Ascending aorta (tissue), 2 donors: Measurements from ENCODE around the gene CUZD1. TPM values are rescaled to one million over a fixed set of nuclear protein-coding genes. Genes with fewer than 3 reads are reported as not detected.
"Not testable (repeated sequence)": the region's sequence is repeated elsewhere in the genome, so short reads cannot be mapped to it uniquely, and the experiment has no call there.

Experiments used
- DNase-seq, 2 donors: peaks; one replicate each; pipeline ENCODE4 v3.0.0-alpha.2; 2019; ENCODE audit warnings: low spot score in 2 of 2
- H3K27ac ChIP-seq, 2 donors: fragments of 200-600 bp; sonication (generic); one replicate each; pipeline ENCODE4 v1.5.1; 2016 to 2017; ENCODE audit warnings: mild to moderate bottlenecking in 1 of 2
- H3K27me3 ChIP-seq: fragments of 200-600 bp; sonication (generic); one replicate; pipeline ENCODE4 v1.5.1; 2017
- H3K36me3 ChIP-seq, 2 donors: fragments of 200-600 bp; sonication (generic); one replicate each; pipeline ENCODE4 v1.5.1; 2016
- H3K4me1 ChIP-seq, 2 donors: fragments of 200-600 bp; sonication (generic); one replicate each; pipeline ENCODE4 v1.5.1; 2016 to 2017; ENCODE audit warnings: mild to moderate bottlenecking in 1 of 2
- H3K4me3 ChIP-seq, 2 donors: fragments of 200-600 bp; sonication (generic); one replicate each; pipeline ENCODE4 v1.5.1; 2016 to 2017; ENCODE audit warnings: mild to moderate bottlenecking in 1 of 2
- H3K9me3 ChIP-seq, 2 donors: fragments of 200-600 bp; sonication (generic); one replicate each; pipeline ENCODE4 v1.5.1; 2016
- CTCF ChIP-seq, 3 experiments: fragments of 200-600 bp in 2 of 3; fragments of 450-650 bp in 1 of 3; sonication (generic) in 2 of 3; IDR thresholded peaks; one replicate each; pipeline ENCODE4 v1.5.1; 2016 to 2019; ENCODE audit warnings: antibody characterized with exemption in 3 of 3, mild to moderate bottlenecking in 1 of 3, moderate library complexity in 1 of 3
- intact Hi-C: fragments of 100-400 bp; cut with DNase I; formaldehyde crosslinking; loops from one replicate; pipeline ENCODE4 v1.15.1; 2023
- total RNA-seq: library from RNA; depleted of rRNA; stranded (reverse); fragments of >200 nt; gene quantifications from one replicate; pipeline ENCODE4 v1.1.0, GENCODE V29; 2016

The CUZD1 gene
- total RNA-seq, 1 donor from 2014 or later: not detected

GRCh38 chr10:122878799-122879338 lies 33.2 kb upstream of the CUZD1 start:
- H3K27ac ChIP-seq: peak overlapping the region in 1 of 2 donors; percentile 24
- intact Hi-C loops: no loop called here
- TF ChIP-seq CTCF (IDR thresholded peaks at IDR 0.05): no peak

GRCh38 chr10:122877264-122877663 lies 31.6 kb upstream of the CUZD1 start:
- TF ChIP-seq CTCF (IDR thresholded peaks at IDR 0.05): no peak
- Histone ChIP-seq H3K9me3 (no peaks in the 10 kb centered on the region), H3K27me3 (no peaks in the 10 kb centered on the region), H3K4me1 (peaks cover 0 to 2% of the 10 kb centered on the region in 2 donors), H3K4me3 (no peak overlapping the region), H3K27ac (no peak overlapping the region), H3K36me3 (no peaks in the 10 kb centered on the region)
- DNase-seq: no peak
- intact Hi-C loops: no loop called here

More at GRCh38 chr10:122878799-122879338, 33.2 kb upstream of the CUZD1 start:
- Histone ChIP-seq H3K9me3 (no peaks in the 10 kb centered on the region), H3K27me3 (no peaks in the 10 kb centered on the region), H3K4me1 (peaks cover 0 to 2% of the 10 kb centered on the region in 2 donors), H3K4me3 (peak overlapping the region; percentile 54 to 68), H3K36me3 (no peaks in the 10 kb centered on the region)
- DNase-seq: no peak

GRCh38 chr10:122876467-122876855 lies 30.8 kb upstream of the CUZD1 start:
- peaks cover 0 to 2% of the 10 kb centered on the region in 2 donors for H3K4me1 ChIP-seq
- no peak overlapping the region for H3K4me3 ChIP-seq
- DNase-seq: no peak
- intact Hi-C loops: no loop called here
- H3K36me3 ChIP-seq: no peaks in the 10 kb centered on the region
- TF ChIP-seq CTCF (IDR thresholded peaks at IDR 0.05): no peak
- no peak overlapping the region for H3K27ac ChIP-seq
- no peaks in the 10 kb centered on the region for H3K9me3 ChIP-seq
- H3K27me3 ChIP-seq: no peaks in the 10 kb centered on the region

- no peak for DNase-seq
- H3K4me1 ChIP-seq: peaks cover 0 to 2% of the 10 kb centered on the region in 2 donors
- intact Hi-C loops: no loop called here
- TF ChIP-seq CTCF (IDR thresholded peaks at IDR 0.05): no peak
- no peaks in the 10 kb centered on the region for H3K27me3 ChIP-seq
- H3K4me3 ChIP-seq: no peak overlapping the region
- H3K36me3 ChIP-seq: no peaks in the 10 kb centered on the region
- no peaks in the 10 kb centered on the region for H3K9me3 ChIP-seq
- H3K27ac ChIP-seq: no peak overlapping the region
Measured at GRCh38 chr10:122875843-122876466, 30.3 kb upstream of the CUZD1 start.

GRCh38 chr10:122871947-122872346 lies 26.3 kb upstream of the CUZD1 start:
- H3K9me3 ChIP-seq, H3K27ac ChIP-seq, H3K27me3 ChIP-seq, H3K4me3 ChIP-seq, DNase-seq, H3K36me3 ChIP-seq, H3K4me1 ChIP-seq, intact Hi-C loops: not testable (repeated sequence)

- H3K4me3 ChIP-seq, H3K36me3 ChIP-seq, H3K27ac ChIP-seq, DNase-seq, H3K4me1 ChIP-seq, H3K27me3 ChIP-seq, intact Hi-C loops, H3K9me3 ChIP-seq: not testable (repeated sequence)
Measured at GRCh38 chr10:122868768-122869167, 23.1 kb upstream of the CUZD1 start.

- intact Hi-C loops, H3K36me3 ChIP-seq, H3K27me3 ChIP-seq, H3K4me3 ChIP-seq, H3K4me1 ChIP-seq, H3K9me3 ChIP-seq, DNase-seq, H3K27ac ChIP-seq: not testable (repeated sequence)
Measured at GRCh38 chr10:122866757-122867482, 21.3 kb upstream of the CUZD1 start.
